Activated T-cell treated with anti-CD3 and anti-CD28 coated beads for 24 hours (primary cell): ENCODE measurements around the gene ABCA9.
"Not testable (repeated sequence)": the region's sequence is repeated elsewhere in the genome, so short reads cannot be mapped to it uniquely, and the experiment has no call there.

ENCODE experiments used
- DNase-seq: peaks from one replicate; pipeline ENCODE4 v3.0.0-alpha.2; 2020; ENCODE audit warnings: low read depth

Gene ABCA9

GRCh38 chr17:69060822-69061221 is at the start of gene ABCA9:
TSS of gene ABCA9 (minus strand) at chr17:69060927. CDS start at chr17:69051126, 9,801 bp downstream.
- no peak for DNase-seq

GRCh38 chr17:69105907-69106730 is 45.4 kb upstream of the ABCA9 start:
- no peak for DNase-seq

- no peak for DNase-seq
Measured at GRCh38 chr17:69103557-69104233, 43.0 kb upstream of the ABCA9 start.

- DNase-seq: no peak
Measured at GRCh38 chr17:69098625-69099024, 37.9 kb upstream of the ABCA9 start.

GRCh38 chr17:69096541-69096940 is 35.8 kb upstream of the ABCA9 start:
- DNase-seq: no peak

GRCh38 chr17:69093995-69094394 is 33.3 kb upstream of the ABCA9 start:
- no peak for DNase-seq

- no peak for DNase-seq
Measured at GRCh38 chr17:69093279-69093789, 32.6 kb upstream of the ABCA9 start.

GRCh38 chr17:69090365-69090764 is 29.6 kb upstream of the ABCA9 start:
- no peak for DNase-seq

GRCh38 chr17:69088643-69089200 is 28.0 kb upstream of the ABCA9 start:
- no peak for DNase-seq

- DNase-seq: no peak
Measured at GRCh38 chr17:69086641-69087040, 25.9 kb upstream of the ABCA9 start.

GRCh38 chr17:69084911-69085310 is 24.2 kb upstream of the ABCA9 start:
- no peak for DNase-seq

- no peak for DNase-seq
Measured at GRCh38 chr17:69082696-69083095, 22.0 kb upstream of the ABCA9 start.

- no peak for DNase-seq
Measured at GRCh38 chr17:69078864-69079263, 18.1 kb upstream of the ABCA9 start.

- no peak for DNase-seq
Measured at GRCh38 chr17:69075823-69076222, 15.1 kb upstream of the ABCA9 start.

- not testable (repeated sequence) for DNase-seq
Measured at GRCh38 chr17:69073392-69073791, 12.7 kb upstream of the ABCA9 start.

GRCh38 chr17:69072803-69073256 is 12.1 kb upstream of the ABCA9 start:
- DNase-seq: not testable (repeated sequence)

GRCh38 chr17:69071233-69071586 is 10.5 kb upstream of the ABCA9 start:
- not testable (repeated sequence) for DNase-seq

GRCh38 chr17:69070378-69071232 is 9.9 kb upstream of the ABCA9 start:
- DNase-seq: not testable (repeated sequence)

- no peak for DNase-seq
Measured at GRCh38 chr17:69069226-69069750, 8.6 kb upstream of the ABCA9 start.

- no peak for DNase-seq
Measured at GRCh38 chr17:69067274-69068047, 6.7 kb upstream of the ABCA9 start.

GRCh38 chr17:69066482-69066881 is 5.8 kb upstream of the ABCA9 start:
- DNase-seq: no peak
